ENCODE results near the gene WHRN.

DNA sequence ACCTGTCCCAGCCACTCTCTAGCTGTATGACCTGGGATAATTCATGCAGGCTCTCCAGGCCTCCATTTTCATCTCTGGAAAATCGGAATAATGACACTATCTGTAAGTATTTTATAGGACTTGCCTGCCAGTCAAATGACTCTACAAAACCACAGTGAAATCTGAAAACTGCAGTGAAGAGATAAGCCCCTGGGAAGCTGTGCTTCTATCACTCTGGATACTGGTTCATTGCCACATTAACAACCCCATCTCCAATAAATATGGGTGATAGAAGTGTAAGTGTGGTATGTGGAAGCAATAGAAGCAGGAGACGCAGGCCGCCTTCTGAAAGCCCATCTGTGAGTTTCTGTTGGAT, 31.8 kb downstream of the WHRN start:
- TF ChIP-seq POLR2AphosphoS5 (IDR thresholded peaks at IDR 0.05; ENCODE audit: borderline replicate concordance, low read depth, low read length) (no peak), EZH2 (IDR thresholded peaks at IDR 0.05) (no peak), FOXP2 (optimal IDR thresholded peaks at IDR 0.05; ENCODE audit: control extremely low read depth, extremely low read length, insufficient read depth) (no peak)

All from SK-N-MC (cell line).